Measurements from ENCODE around the gene ABHD16A. TPM values are rescaled to one million over a fixed set of nuclear protein-coding genes. Genes with fewer than 3 reads are reported as not detected.

Gene ABHD16A
- total RNA-seq, 1 donor from 2014 or later = 120 TPM

DNA sequence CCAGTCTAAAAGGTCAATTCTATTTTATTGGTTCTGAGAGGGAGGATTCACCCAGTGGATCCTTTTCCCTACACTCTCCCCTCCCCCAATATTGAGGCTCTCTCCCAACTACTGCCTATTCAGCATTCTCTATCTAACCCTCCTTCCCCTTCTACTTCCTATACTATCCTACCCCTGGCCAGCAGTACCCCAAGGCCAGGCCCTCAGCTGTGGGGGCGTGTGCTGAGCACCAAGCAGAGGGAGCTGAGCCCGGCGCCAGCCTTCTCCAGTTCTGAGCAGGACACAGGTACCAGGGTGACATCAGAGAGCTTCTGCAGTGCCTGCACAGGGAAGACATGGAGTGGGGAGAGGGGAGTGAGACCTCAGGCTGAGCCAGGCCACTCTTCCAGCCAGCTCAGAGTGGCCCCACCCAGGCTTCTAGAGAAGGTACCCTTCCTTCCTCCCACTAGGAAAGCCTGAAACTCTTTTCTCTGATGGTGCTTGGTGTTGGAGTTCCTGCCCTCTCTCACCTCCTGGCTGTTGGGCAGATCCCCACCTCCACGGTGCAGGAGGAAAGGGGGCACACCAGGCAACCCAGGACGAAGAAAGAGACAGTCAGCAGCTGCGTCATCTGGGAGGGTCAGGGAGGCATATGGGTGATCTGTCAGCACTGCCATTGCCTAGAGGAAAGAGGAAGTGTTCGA lies 24.1 kb upstream of the ABHD16A start:
- H3K4me3 Mint-ChIP-seq (ENCODE audit: unreplicated experiment) = peak overlapping the region; percentile 34
- H3K27ac Mint-ChIP-seq (ENCODE audit: unreplicated experiment) = no peak overlapping the region
- H3K4me1 Mint-ChIP-seq (ENCODE audit: low read depth, unreplicated experiment) = peaks cover 6% of the 10 kb centered on the region
- H3K9me3 Mint-ChIP-seq (ENCODE audit: unreplicated experiment) = peaks cover 12% of the 10 kb centered on the region
- no peak for DNase-seq
- TF ChIP-seq, protein P1, sequence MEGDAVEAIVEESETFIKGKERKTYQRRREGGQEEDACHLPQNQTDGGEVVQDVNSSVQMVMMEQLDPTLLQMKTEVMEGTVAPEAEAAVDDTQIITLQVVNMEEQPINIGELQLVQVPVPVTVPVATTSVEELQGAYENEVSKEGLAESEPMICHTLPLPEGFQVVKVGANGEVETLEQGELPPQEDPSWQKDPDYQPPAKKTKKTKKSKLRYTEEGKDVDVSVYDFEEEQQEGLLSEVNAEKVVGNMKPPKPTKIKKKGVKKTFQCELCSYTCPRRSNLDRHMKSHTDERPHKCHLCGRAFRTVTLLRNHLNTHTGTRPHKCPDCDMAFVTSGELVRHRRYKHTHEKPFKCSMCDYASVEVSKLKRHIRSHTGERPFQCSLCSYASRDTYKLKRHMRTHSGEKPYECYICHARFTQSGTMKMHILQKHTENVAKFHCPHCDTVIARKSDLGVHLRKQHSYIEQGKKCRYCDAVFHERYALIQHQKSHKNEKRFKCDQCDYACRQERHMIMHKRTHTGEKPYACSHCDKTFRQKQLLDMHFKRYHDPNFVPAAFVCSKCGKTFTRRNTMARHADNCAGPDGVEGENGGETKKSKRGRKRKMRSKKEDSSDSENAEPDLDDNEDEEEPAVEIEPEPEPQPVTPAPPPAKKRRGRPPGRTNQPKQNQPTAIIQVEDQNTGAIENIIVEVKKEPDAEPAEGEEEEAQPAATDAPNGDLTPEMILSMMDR (IDR thresholded peaks at IDR 0.05; ENCODE audit: partially characterized antibody, unreplicated experiment) = no peak
- H3K27me3 Mint-ChIP-seq (ENCODE audit: unreplicated experiment) = peaks cover 17% of the 10 kb centered on the region
- H3K36me3 Mint-ChIP-seq (ENCODE audit: unreplicated experiment) = peaks cover 14% of the 10 kb centered on the region

DNA sequence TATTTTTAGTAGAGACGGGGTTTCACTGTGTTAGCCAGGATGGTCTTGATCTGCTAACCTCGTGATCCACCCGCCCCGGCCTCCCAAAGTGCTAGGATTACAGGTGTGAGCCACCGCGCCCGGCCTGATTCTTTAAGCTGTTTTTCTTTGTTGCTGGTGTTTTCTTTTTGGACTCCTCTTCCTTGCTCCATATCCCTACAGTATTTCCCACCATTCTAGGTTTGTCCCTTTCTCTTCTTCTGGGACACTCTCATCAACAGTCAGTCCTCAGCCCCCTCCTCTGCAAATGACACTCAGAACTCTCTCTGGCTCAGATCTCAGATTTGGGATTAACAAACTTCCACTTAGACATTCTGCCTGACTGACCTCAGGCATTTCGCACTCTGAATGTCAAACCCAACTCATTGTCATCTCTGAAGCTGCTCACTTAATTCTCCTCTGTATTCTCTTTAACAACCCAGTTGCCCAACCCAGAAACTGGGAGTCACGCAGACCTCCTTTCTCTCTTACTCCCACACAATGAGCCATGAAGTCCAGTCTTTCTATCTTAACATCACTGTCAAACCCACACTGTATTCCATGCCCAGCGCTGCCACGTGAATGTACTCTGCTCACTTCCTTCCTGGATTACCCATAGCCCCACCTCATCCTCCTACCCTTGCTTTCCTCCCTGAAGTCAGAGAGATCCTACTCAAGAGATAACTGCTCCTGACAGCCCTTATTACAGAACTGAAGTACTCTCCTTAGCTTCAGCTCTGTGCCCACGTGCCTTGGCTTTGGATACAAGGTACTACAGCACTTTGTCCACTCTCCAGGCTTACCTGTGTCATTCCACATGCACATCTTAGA lies 22.6 kb upstream of the ABHD16A start:
- H3K27me3 Mint-ChIP-seq (ENCODE audit: unreplicated experiment) = peaks cover 22% of the 10 kb centered on the region
- TF ChIP-seq, protein P1 (IDR thresholded peaks at IDR 0.05; ENCODE audit: partially characterized antibody, unreplicated experiment) = no peak

DNA sequence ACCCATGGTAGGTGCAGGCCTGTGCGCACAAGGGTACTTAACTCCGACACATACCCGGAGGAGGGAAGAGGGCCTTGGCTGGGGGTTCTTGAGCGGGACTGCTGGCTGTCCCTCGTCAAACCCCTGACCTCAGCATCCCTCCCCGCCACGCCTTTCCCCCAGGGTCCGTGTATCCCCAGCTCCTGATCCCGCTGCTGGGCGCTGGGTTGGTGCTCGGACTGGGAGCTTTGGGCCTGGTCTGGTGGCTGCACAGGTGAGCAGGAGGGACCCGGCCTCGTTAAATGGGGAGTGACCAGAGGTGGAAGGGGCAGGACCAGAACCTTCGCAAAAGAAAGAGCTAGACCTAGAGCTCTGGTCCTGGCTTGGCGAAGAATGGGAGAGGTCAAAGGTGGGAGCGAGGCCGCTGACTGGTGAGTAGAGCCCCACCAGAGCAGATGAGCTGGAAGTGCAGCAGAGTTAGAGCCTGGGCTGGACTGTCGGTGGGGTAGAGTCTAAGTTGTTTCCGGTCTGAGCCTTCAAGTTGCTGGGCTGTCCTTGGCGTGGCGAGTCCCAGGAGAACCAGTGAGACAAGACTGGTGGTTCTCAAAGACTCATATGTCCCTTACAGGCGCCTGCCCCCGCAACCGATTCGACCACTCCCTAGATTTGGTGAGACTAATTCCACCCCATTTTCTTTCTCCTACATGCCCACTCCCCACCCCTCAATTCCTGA lies 21.0 kb upstream of the ABHD16A start:
- TF ChIP-seq, protein P1 (IDR thresholded peaks at IDR 0.05; ENCODE audit: partially characterized antibody, unreplicated experiment) = no peak
- H3K4me3 Mint-ChIP-seq (ENCODE audit: unreplicated experiment) = no peak overlapping the region
- no peak overlapping the region for H3K27ac Mint-ChIP-seq (ENCODE audit: unreplicated experiment)

More for the DNA sequence above, 22.6 kb upstream of the ABHD16A start:
- H3K4me1 Mint-ChIP-seq (ENCODE audit: low read depth, unreplicated experiment) = peaks cover 6% of the 10 kb centered on the region
- H3K27ac Mint-ChIP-seq (ENCODE audit: unreplicated experiment) = peak overlapping the region; percentile 69
- peaks cover 12% of the 10 kb centered on the region for H3K9me3 Mint-ChIP-seq (ENCODE audit: unreplicated experiment)
- H3K36me3 Mint-ChIP-seq (ENCODE audit: unreplicated experiment) = peaks cover 14% of the 10 kb centered on the region
- no peak overlapping the region for H3K4me3 Mint-ChIP-seq (ENCODE audit: unreplicated experiment)
- DNase-seq = no peak

DNA sequence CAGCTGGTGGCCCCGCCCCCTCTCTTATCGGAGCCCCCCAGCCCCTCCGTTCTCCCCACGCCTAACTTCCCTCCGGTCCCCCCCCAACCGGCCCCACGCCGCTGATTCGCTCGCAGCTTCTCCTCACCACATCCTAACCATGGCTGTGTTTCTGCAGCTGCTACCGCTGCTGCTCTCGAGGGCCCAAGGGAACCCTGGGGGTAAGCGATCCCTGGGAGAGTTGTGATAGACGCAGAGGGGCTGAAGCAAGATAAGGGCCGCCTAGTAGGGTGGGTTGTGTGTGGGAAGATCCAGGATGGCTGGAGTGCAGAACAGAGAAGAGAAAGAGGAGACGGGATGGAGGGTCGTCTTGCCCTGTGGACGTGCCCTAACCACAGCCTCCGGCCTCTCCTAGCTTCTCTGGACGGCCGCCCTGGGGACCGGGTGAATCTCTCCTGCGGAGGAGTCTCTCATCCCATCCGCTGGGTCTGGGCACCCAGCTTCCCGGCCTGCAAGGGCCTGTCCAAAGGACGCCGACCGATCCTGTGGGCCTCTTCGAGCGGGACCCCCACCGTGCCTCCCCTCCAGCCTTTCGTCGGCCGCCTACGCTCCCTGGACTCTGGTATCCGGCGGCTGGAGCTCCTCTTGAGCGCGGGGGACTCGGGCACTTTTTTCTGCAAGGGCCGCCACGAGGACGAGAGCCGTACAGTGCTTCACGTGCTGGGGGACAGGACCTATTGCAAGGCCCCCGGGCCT lies 20.3 kb upstream of the ABHD16A start, which contains the start of gene MPIG6B:
TSS of gene MPIG6B (plus strand) at position 129 of the 735 bp plus-strand sequence. CDS start at position 140, 11 bp downstream.
- peaks cover 14% of the 10 kb centered on the region for H3K9me3 Mint-ChIP-seq (ENCODE audit: unreplicated experiment)
- peaks cover 14% of the 10 kb centered on the region for H3K36me3 Mint-ChIP-seq (ENCODE audit: unreplicated experiment)
- DNase-seq = no peak
- H3K4me3 Mint-ChIP-seq (ENCODE audit: unreplicated experiment) = no peak within 1 kb of the TSS
- TF ChIP-seq, protein P1 (IDR thresholded peaks at IDR 0.05; ENCODE audit: partially characterized antibody, unreplicated experiment) = no peak
- H3K27ac Mint-ChIP-seq (ENCODE audit: unreplicated experiment) = no peak within 1 kb of the TSS
- H3K27me3 Mint-ChIP-seq (ENCODE audit: unreplicated experiment) = peaks cover 17% of the 10 kb centered on the region
- H3K4me1 Mint-ChIP-seq (ENCODE audit: low read depth, unreplicated experiment) = no peaks in the 10 kb centered on the region

More for the DNA sequence above, 21.0 kb upstream of the ABHD16A start:
- DNase-seq = no peak
- peaks cover 16% of the 10 kb centered on the region for H3K9me3 Mint-ChIP-seq (ENCODE audit: unreplicated experiment)
- H3K36me3 Mint-ChIP-seq (ENCODE audit: unreplicated experiment) = peaks cover 14% of the 10 kb centered on the region
- H3K4me1 Mint-ChIP-seq (ENCODE audit: low read depth, unreplicated experiment) = no peaks in the 10 kb centered on the region
- peaks cover 18% of the 10 kb centered on the region for H3K27me3 Mint-ChIP-seq (ENCODE audit: unreplicated experiment)

All from glutamatergic neuron (in vitro differentiated cells).